Activated CD4-positive, alpha-beta T cell treated with anti-CD3 and anti-CD28 coated beads for 1 hour (primary cell): ENCODE results near the gene OR10A5.
"Not testable (repeated sequence)": the region's sequence is repeated elsewhere in the genome, so short reads cannot be mapped to it uniquely, and the experiment has no call there.

Experiments used
- DNase-seq: peaks from one replicate; pipeline ENCODE4 v3.0.0-alpha.2; 2020

The OR10A5 gene

GRCh38 chr11:6876325-6876724, 30.8 kb downstream of the OR10A5 start, which contains the start of gene OR10A4:
TSS of gene OR10A4 (plus strand) at chr11:6876625. CDS start at chr11:6876648, 23 bp downstream.
- DNase-seq, result no peak

- DNase-seq, result no peak
Observed at GRCh38 chr11:6876914-6877313, 31.4 kb downstream of the OR10A5 start.

GRCh38 chr11:6882751-6883150, 37.3 kb downstream of the OR10A5 start:
- no peak for DNase-seq

GRCh38 chr11:6887711-6888110, 42.2 kb downstream of the OR10A5 start:
- DNase-seq, result not testable (repeated sequence)

- no peak for DNase-seq
Observed at GRCh38 chr11:6888830-6889229, 43.3 kb downstream of the OR10A5 start.

- no peak for DNase-seq
Observed at GRCh38 chr11:6889835-6890234, 44.4 kb downstream of the OR10A5 start.

- no peak for DNase-seq
Observed at GRCh38 chr11:6892400-6892799, 46.9 kb downstream of the OR10A5 start, which contains the start of gene OR2D2. TSS of gene OR2D2 (minus strand) at chr11:6892500. CDS start at chr11:6892500, 0 bp downstream.

GRCh38 chr11:6894097-6894496, 48.6 kb downstream of the OR10A5 start:
- DNase-seq, result no peak

- DNase-seq, result no peak
Observed at GRCh38 chr11:6895010-6895409, 49.5 kb downstream of the OR10A5 start.
